ENCODE results near the gene UPF2.

The UPF2 gene

DNA sequence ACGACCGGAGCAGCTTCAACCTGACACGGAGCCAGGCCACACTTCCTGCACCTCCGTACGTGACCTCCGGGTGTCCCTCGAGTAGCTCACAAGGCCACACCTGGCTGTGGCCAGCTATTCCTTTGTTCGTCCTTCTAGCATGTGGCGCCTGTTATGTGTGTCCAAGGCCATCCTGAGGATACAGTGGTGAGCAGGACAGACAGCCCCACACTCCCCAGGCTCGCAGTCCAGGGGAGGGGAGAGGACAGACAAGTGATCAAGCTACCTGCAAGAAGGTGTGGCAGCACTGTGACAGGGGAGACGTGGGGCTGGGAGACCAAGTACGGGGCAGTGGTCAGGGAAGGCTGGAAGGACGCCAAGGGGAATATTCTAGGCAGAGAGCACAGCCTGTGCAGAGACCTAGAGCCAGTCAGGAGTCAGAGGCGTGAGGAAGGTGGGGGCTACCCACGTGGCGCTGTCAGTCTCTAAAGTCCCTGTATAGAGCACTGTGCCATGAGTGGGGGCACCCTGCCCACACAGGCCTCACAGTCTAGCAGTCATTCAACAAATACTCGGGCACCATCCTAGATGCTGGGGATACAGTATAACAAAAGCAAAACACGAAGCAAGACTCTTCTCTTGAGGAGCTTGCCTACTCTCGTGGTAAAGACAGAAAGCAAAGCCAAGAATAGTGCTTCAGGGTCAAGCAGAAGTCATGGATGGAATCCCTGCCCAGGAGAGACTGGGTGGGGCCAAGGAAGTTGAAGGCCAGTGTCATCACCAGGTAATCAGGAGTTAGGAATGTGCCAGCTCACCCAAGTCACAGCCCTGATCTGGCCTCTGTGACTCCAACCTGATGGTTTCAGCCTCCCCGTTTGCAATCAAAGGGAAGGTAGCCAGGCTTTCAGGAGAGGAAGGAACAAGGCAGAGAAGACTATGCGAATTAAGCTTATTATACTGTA lies 160.9 kb downstream of the UPF2 start:
- DNase-seq = no peak

DNA sequence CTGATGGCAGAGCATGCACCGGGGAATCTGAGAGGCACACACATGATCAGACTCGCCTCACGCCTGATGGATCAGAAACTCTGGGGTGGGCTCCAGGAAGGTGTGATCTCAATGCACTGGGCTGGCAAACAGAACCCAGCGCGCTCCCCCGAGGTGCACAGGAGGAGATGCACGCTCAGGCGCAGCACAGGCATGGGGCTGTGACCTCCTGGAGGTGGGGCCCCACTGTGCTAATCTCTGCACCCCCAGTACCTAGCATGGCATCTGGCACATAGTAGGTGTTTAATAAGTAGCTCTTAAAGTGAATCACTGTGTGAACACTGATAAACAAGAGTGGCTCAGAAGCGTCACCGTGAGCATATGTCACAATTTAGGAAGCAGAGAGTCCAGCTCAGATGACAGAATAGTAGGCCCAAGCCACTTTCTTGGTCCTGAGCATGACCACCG lies 161.6 kb downstream of the UPF2 start:
- no peak for DNase-seq

DNA sequence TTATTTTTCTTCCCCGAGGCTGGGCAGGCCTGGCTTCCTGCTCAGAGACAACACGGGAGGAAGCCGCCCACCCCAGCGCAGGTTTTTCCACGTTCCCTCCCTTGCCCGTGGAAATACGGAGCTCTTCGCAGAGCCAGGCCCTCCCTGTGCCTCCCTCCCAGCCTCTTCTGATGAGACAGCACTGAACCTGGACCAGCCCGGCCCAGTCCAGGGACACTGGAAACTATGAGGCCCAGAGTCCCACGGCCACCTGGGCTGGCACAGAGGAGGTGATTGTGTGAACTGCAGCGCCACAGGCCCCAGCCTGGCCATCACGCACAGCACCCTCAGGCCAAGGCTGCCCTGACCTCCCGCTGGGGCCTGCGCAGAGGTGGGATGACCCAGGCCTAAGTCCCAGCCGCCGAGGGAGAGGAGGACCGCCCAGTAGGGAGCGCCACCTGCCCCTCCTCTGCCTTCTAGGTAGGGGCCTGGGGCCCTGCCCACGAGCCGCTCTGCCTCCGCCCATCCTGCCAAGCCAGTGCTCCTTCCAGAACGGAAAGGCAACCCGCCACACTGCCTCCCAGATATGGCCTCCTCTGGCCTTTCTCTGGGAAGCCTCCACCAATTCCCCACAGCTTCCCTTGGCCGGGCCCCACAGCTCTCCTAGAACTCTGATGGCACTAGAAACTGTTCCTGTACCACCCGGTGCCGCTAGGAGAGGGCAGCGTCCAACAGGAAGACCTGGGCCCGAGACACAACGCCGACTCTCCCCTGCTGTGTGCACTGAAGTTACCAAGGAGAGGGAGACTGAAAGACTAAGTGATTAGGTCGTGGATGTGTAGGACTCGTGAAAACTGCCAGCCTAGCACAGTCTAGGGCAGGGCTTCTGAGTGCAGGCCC lies 162.2 kb downstream of the UPF2 start:
- no peak for DNase-seq

DNA sequence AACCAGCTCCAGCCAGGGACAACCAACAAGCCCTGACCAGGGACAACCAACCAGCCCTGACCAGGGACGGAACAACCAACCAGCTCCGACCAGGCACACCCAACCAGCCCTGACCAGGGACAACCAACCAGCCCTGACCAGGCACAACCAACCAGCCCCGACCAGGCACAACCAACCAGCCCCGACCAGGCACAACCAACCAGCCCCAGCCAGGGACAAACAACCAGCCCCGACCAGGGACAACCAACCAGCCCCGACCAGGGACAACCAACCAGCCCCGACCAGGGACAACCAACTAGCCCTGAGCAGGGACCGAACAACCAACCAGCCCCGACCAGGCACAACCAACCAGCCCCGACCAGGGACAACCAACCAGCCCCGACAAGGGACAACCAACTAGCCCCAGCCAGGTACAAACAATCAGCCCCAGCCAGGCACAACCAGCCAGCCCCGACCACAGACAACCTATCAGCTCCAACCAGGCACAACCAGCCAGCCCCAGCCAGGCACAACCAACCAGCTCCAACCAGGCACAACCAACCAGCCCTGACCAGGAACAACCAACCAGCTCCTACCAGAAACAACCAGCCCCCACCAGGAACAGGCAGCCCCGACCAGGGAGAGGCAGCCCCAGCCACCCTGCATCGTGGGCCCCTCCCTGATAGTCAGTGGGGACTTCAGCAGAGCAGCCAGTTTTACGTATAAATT lies 163.1 kb downstream of the UPF2 start:
- DNase-seq = no peak

DNA sequence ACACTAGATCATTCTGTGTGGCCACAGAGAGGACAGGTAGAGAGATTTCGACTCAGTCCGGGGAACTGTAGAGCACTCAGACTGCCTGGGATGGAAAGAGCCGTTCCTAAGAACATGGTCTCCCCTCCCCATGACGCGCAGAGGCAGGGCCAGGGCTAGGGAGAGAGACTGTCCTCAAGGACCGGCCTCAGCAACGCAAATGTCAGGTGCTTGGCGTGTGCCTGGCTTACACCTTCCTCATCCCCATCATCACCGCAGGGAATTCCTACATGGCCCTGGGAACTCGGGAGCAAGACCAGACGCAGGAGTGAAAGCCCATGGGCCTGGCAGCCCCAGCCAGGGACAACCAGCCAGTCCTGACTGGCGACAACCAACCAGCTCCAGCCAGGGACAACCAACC lies 163.8 kb downstream of the UPF2 start:
- DNase-seq = no peak

DNA sequence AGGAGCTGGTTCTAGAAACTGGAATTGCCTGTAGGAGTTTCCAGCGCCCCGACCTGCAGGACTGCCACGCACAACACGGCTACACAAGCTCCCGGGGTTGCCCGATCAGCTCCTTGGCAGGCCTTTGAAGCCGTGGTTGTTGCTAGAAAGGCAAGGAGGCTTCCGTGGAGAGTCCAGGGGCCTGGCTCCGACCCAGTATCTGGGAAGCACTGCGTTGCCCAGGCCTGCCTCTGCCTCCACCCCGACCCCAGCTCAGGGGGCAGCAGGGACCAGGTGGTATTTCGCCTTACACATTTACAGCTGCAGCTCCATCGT lies 165.1 kb downstream of the UPF2 start:
- DNase-seq = no peak

DNA sequence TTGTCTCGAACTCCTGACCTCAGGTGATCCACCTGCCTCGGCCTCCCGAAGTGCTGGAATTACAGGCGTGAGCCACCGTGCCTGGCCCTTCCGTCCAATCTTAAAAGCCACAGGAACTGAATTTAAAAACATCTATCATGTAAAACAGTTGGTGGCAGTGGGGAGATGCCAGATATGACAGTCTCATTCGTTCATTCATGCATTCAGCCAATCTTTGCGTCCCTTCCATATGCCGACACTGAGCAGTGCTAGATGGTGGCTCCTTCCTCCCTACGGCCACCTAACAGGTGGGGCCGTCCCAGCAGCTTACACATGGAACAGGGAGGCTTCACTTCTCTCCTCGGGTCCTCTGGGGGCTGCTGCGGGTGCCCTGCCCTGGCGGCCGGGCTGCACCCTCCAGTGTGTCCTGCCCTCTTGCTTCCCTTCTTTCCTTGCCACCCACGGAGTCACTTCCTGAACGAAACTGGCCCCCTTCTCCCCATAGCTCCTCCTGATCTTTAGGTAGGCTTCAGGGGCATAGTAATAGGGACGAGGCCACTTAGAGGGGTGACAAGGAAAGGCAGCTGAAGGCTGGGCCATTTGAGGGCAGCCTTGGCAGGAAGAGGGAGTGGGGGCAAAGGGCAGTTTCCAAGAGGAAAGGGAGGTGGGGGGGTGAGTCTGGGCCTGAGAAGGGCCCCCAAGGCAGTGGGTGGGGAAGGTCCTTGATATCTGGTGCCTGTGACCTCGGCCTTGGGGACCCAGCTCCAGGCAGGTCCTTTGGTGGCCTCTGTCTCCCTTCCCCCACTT lies 165.6 kb downstream of the UPF2 start:
- no peak for DNase-seq

DNA sequence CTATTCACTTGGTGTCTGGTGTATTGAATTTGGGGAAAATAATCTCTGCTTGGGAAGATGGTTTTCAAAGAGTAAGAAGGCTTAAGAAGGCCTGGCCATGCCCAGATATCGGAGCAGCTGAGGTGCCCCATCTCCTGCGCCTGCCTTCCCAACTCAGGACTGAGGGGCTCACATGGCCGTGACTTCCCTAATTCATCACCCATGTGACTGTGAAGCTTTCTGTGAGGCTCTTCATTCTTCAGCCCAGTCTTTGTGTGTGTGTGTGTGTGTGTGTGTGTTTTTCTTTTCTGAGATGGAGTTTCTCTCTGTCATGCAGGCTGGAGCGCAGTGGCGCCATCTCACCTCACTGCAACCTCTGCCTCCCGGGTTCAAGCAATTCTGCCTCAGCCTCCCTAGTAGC lies 166.3 kb downstream of the UPF2 start:
- DNase-seq = no peak

DNA sequence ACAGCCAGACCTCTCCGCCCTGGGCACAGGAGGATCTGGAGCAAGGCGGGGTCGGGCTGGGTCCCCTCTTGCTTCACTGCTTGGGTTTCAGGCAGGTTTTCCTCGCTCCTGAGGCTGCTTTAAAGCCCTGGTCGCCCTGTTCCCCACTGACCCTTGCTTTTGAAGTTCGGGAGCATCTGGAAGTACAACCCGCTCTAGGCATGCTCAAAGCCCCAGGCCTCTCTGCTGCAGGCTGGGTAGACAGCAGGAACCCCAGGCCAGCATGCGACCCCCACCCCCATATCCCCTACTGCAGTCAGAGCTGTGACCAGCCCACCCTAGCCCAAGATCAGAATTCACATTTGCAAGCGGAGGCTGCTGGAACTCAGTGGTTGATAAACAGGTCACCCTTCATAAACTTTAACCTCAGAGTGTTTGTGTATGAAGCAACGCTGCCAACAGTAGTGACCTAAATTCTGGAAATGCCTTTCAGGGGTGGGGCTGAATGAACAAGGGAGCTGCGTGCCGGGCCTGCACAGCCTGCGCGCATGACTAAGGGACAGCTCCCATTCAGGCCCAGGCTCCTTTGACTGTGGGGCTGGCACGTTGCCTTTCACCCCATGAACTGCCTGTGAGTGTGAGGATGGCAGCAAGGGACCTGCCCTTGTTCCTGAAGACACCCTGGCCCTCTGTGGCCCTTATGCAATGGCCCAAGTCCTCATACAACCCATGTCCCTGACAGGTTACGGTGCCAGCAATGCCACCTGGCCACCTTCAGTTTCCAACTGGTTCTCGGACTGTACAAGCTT lies 166.9 kb downstream of the UPF2 start:
- no peak for DNase-seq

DNA sequence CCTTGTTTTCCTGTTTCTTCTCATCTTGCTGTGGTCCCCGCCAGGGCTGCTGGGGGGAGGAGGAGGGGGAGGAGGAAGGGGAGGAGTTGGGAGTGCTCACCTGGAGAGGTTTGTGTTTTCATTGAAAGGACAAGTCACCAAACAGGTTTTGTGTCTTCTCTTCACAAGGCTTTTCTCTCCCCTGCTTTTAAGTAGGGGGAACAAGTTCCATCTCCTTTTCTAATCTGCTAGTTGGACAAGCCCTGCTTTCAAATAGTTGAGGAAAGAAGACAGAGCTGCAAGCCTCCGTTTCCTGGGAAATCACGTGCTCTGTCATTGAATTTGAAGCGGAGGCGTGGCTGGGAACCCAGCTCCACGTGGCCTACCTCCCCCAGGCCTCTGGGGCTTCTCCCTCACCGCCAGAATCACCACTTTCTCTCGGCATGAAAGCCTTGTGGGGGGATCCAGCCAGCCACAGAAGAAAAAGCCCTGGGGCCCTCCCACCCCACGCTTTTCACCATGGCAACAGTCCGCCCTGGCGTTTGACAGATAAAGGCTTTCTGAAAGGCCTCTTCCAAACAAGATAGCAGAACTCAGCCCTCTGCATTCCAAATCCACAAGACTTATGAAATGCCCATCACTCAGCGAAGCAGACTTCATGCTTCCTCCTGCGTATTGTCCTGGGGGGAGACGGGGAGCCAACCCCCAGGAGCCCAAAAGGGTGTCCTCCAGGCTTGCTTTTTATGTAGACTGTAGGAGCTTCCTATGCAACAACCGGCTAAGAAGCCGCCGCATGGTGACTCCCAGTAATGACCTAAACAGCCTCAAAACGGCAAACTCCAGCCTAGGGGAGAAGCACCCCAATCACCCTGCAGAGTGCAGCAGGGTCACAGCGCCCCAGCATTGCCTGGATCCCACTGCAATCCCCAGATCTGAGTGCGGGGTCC lies 167.8 kb downstream of the UPF2 start:
- DNase-seq = peak; percentile 61

DNA sequence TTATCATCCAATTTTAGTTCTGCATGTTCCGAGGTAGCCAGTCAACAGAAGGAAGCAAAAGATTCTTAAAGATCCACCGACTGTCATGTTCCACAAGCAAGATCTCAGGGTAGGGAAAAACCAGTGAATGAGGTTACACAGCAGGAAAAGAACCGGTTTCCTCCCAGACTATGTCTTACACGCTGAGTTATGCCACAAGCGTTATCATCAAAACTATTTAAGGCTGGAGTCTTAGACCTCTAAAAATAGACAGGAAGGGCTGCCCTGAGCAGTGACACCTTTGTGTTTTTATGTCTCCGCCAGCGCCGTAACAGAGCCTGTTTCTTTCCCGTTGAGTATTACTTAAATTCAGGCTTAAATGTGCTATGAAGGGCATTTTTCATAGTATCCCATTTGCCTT lies 171.1 kb downstream of the UPF2 start:
- no peak for DNase-seq

DNA sequence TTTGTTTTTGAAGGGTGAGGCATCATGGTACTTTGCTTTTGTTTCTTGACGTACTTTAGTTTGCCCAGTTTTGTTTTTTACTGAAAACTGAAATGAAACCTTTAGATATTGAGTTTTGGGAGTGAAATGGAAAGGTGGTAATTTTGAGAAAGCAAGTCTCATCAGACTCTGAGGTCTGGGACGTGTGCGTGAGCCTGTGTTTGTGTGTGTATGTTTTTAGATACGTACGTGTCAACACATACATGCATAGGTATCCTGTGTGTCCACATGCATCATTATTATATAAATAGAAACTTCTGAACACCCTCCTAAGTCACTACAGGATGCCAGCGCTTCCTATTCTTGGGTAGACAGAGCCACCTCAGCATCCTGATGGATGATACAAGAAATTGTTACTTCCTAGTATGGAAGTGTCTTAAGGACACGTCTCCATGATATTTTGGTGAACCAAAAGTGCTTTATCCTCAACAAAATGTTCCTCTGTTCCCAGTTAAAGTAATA lies 171.7 kb downstream of the UPF2 start:
- no peak for DNase-seq

DNA sequence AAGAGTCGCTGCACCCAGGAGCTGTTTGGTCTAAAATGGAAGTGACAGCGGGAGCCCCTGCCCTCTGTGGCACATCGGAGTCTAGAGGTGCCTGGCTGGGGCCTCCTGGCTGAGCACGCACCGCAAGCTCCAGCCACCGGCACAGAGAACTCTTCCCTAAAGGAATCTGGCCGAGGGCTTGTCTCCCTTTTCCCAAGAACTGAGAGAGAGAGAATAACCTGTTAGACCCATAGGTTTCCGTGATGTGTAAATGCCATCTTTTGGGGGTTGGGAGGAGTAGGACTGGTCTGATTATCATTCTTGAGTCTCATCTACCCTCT lies 172.2 kb downstream of the UPF2 start:
- DNase-seq = no peak

Data from activated CD4-positive, alpha-beta T cell treated with anti-CD3 and anti-CD28 coated beads for 48 hours (primary cell).